ENCODE data around the gene HERC3. TPM values are rescaled to one million over a fixed set of nuclear protein-coding genes. Genes with fewer than 3 reads are reported as not detected.
A peak's percentile ranks its signal among the peaks of the same experiment; 100 is the strongest.

HERC3 gene
- total and polyA plus RNA-seq, 4 experiments from 2014 or later = 39.9 to 97.1 (median 70.2) TPM

GRCh38 chr4:88738180-88738579, 145.9 kb downstream of the HERC3 start:
- ChIA-PET POLR2A (ENCODE audit: partially characterized antibody) (interaction anchor here (1.6 kb wide), 1 partner anchor 9 kb away, joined by 3 read pairs; no protein-coding TSS in a partner anchor), CTCF (ENCODE audit: partially characterized antibody) (interaction anchor here (3.3 kb wide), 1 partner anchor 198 kb away, joined by 10 read pairs; no protein-coding TSS in a partner anchor)
- H3K36me3 ChIP-seq (ENCODE audit: insufficient read depth, low read length) = no peaks in the 10 kb centered on the region
- peaks cover 6% of the 10 kb centered on the region for H3K4me1 ChIP-seq (ENCODE audit: insufficient read depth, low read length)
- Mint-ChIP-seq H3K36me3 (peaks cover 0 to 2% of the 10 kb centered on the region in 2 donors), H3K27me3 (no peaks in the 10 kb centered on the region), H3K4me1 (peaks cover 13 to 32% (median 22%) of the 10 kb centered on the region in 4 donors), H3K4me3 (no peak overlapping the region), H3K27ac (peak overlapping the region in 5 of 7 donors; percentile 11 to 64 (median 33)), H3K9me3 (no peaks in the 10 kb centered on the region)
- DNase-seq = no peak
- no peaks in the 10 kb centered on the region for H3K27me3 ChIP-seq (ENCODE audit: insufficient read depth, low read length)
- no peak overlapping the region for H3K4me3 ChIP-seq (ENCODE audit: low read length in 2 of 2)
- intact Hi-C loops (cut with micrococcal nuclease) = no loop called here
- no peaks in the 10 kb centered on the region for H3K9me3 ChIP-seq (ENCODE audit: control insufficient read depth in 1 of 2, low read length in 2 of 2)
- no peak overlapping the region for H3K27ac ChIP-seq (ENCODE audit: low read depth, low read length)

- Mint-ChIP-seq H3K4me1 (peaks cover 9 to 18% (median 13%) of the 10 kb centered on the region in 4 donors), H3K4me3 (no peak overlapping the region), H3K36me3 (peaks cover 19 to 20% of the 10 kb centered on the region in 2 donors), H3K9me3 (no peaks in the 10 kb centered on the region), H3K27ac (no peak overlapping the region), H3K27me3 (no peaks in the 10 kb centered on the region)
- no peaks in the 10 kb centered on the region for H3K36me3 ChIP-seq (ENCODE audit: insufficient read depth, low read length)
- CTCF ChIA-PET (ENCODE audit: partially characterized antibody) = interaction anchor here (1.2 kb wide), 2 partner anchors 11 to 203 kb away, joined by 3 to 4 read pairs; no protein-coding TSS in a partner anchor
- H3K4me3 ChIP-seq (ENCODE audit: low read length in 2 of 2) = no peak overlapping the region
- H3K4me1 ChIP-seq (ENCODE audit: insufficient read depth, low read length) = peaks cover 3% of the 10 kb centered on the region
- H3K27ac ChIP-seq (ENCODE audit: low read depth, low read length) = no peak overlapping the region
- no peaks in the 10 kb centered on the region for H3K27me3 ChIP-seq (ENCODE audit: insufficient read depth, low read length)
- H3K9me3 ChIP-seq (ENCODE audit: control insufficient read depth in 1 of 2, low read length in 2 of 2) = no peaks in the 10 kb centered on the region
- POLR2A ChIA-PET (ENCODE audit: partially characterized antibody) = no interaction called here
- intact Hi-C loops (cut with micrococcal nuclease) = no loop called here
- no peak for DNase-seq
Measured at GRCh38 chr4:88742561-88742960, 150.3 kb downstream of the HERC3 start.

- intact Hi-C loops (cut with micrococcal nuclease) = no loop called here
Measured at GRCh38 chr4:88743696-88744095, 151.4 kb downstream of the HERC3 start.

GRCh38 chr4:88744609-88745008, 152.3 kb downstream of the HERC3 start:
- intact Hi-C loops (cut with micrococcal nuclease) = no loop called here
- H3K4me1 Mint-ChIP-seq = peaks cover 0 to 5% (median 1%) of the 10 kb centered on the region in 4 donors
- no peaks in the 10 kb centered on the region for H3K4me1 ChIP-seq (ENCODE audit: insufficient read depth, low read length)
- no peak overlapping the region for H3K4me3 Mint-ChIP-seq
- ChIA-PET CTCF (ENCODE audit: partially characterized antibody) (interaction anchor here (1.3 kb wide), 1 partner anchor 8 kb away, joined by 3 read pairs; no protein-coding TSS in a partner anchor), POLR2A (ENCODE audit: partially characterized antibody) (no interaction called here)
- peaks cover 11% of the 10 kb centered on the region for H3K36me3 ChIP-seq (ENCODE audit: insufficient read depth, low read length)
- H3K36me3 Mint-ChIP-seq = peaks cover 32 to 35% of the 10 kb centered on the region in 2 donors
- no peaks in the 10 kb centered on the region for H3K27me3 Mint-ChIP-seq
- no peaks in the 10 kb centered on the region for H3K27me3 ChIP-seq (ENCODE audit: insufficient read depth, low read length)
- H3K27ac ChIP-seq (ENCODE audit: low read depth, low read length) = no peak overlapping the region
- H3K9me3 Mint-ChIP-seq = no peaks in the 10 kb centered on the region
- H3K27ac Mint-ChIP-seq = peak overlapping the region in 1 of 7 donors; percentile 64
- no peak for DNase-seq
- no peaks in the 10 kb centered on the region for H3K9me3 ChIP-seq (ENCODE audit: control insufficient read depth in 1 of 2, low read length in 2 of 2)
- H3K4me3 ChIP-seq (ENCODE audit: low read length in 2 of 2) = no peak overlapping the region

More at GRCh38 chr4:88743696-88744095, 151.4 kb downstream of the HERC3 start:
- no peak overlapping the region for H3K4me3 Mint-ChIP-seq
- H3K4me1 Mint-ChIP-seq = peaks cover 0 to 8% (median 4%) of the 10 kb centered on the region in 4 donors
- Histone ChIP-seq H3K36me3 (ENCODE audit: insufficient read depth, low read length) (peaks cover 2% of the 10 kb centered on the region), H3K4me1 (ENCODE audit: insufficient read depth, low read length) (no peaks in the 10 kb centered on the region), H3K9me3 (ENCODE audit: control insufficient read depth in 1 of 2, low read length in 2 of 2) (no peaks in the 10 kb centered on the region), H3K27ac (ENCODE audit: low read depth, low read length) (no peak overlapping the region), H3K4me3 (ENCODE audit: low read length in 2 of 2) (no peak overlapping the region), H3K27me3 (ENCODE audit: insufficient read depth, low read length) (no peaks in the 10 kb centered on the region)
- ChIA-PET CTCF (ENCODE audit: partially characterized antibody) (no interaction called here), POLR2A (ENCODE audit: partially characterized antibody) (no interaction called here)
- peaks cover 27 to 28% of the 10 kb centered on the region in 2 donors for H3K36me3 Mint-ChIP-seq
- H3K27ac Mint-ChIP-seq = no peak overlapping the region
- H3K9me3 Mint-ChIP-seq = no peaks in the 10 kb centered on the region
- H3K27me3 Mint-ChIP-seq = no peaks in the 10 kb centered on the region
- DNase-seq = no peak

GRCh38 chr4:88745175-88745574, 152.9 kb downstream of the HERC3 start:
- Histone ChIP-seq H3K36me3 (ENCODE audit: insufficient read depth, low read length) (peaks cover 15% of the 10 kb centered on the region), H3K9me3 (ENCODE audit: control insufficient read depth in 1 of 2, low read length in 2 of 2) (no peaks in the 10 kb centered on the region), H3K27ac (ENCODE audit: low read depth, low read length) (no peak overlapping the region), H3K27me3 (ENCODE audit: insufficient read depth, low read length) (no peaks in the 10 kb centered on the region), H3K4me1 (ENCODE audit: insufficient read depth, low read length) (no peaks in the 10 kb centered on the region), H3K4me3 (ENCODE audit: low read length in 2 of 2) (no peak overlapping the region)
- peak overlapping the region in 1 of 7 donors; percentile 1 for H3K27ac Mint-ChIP-seq
- no peak overlapping the region for H3K4me3 Mint-ChIP-seq
- ChIA-PET POLR2A (ENCODE audit: partially characterized antibody) (no interaction called here), CTCF (ENCODE audit: partially characterized antibody) (interaction anchor here (1.3 kb wide), 1 partner anchor 9 kb away, joined by 3 read pairs; no protein-coding TSS in a partner anchor)
- H3K4me1 Mint-ChIP-seq = peaks cover 0 to 2% (median 0%) of the 10 kb centered on the region in 4 donors
- no peak for DNase-seq
- H3K27me3 Mint-ChIP-seq = no peaks in the 10 kb centered on the region
- intact Hi-C loops (cut with micrococcal nuclease) = no loop called here
- H3K9me3 Mint-ChIP-seq = no peaks in the 10 kb centered on the region
- peaks cover 36 to 39% of the 10 kb centered on the region in 2 donors for H3K36me3 Mint-ChIP-seq

DNA sequence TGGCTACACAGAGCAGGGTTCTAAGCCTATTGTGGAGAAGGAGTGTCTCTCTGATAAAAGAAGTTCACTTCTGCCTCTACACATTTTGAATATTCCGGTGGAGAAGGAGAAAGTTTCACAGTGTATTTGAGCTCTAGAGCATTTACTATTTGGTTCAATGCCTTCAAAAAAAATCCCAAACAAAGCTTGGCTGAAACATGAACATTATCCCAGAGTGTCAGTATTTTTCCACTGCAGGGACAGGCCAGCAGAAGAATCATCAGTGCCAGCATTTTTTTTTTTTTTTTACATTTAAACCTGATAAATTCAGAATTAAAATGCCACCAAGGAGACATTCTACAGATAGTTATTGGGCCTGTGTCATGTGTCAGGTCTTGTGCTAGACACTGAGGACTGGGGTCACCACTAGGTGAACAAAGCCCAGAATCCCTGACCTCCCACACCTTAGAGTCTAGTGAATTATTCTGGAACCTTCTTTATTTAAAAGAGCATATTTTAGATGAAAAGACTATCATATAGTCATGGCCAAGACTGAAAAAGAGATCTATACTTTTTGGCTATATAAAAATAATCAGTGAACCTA, 153.4 kb downstream of the HERC3 start:
- peaks cover 0 to 2% (median 0%) of the 10 kb centered on the region in 4 donors for H3K4me1 Mint-ChIP-seq
- ChIA-PET POLR2A (ENCODE audit: partially characterized antibody) (no interaction called here), CTCF (ENCODE audit: partially characterized antibody) (interaction anchor here (1.3 to 1.8 kb wide), 2 partner anchors 9 to 205 kb away, joined by 3 to 5 read pairs; no protein-coding TSS in a partner anchor)
- no peak overlapping the region for H3K27ac ChIP-seq (ENCODE audit: low read depth, low read length)
- DNase-seq = no peak
- intact Hi-C loops (cut with micrococcal nuclease) = no loop called here
- H3K4me1 ChIP-seq (ENCODE audit: insufficient read depth, low read length) = no peaks in the 10 kb centered on the region
- H3K9me3 Mint-ChIP-seq = no peaks in the 10 kb centered on the region
- H3K27ac Mint-ChIP-seq = peak overlapping the region in 1 of 7 donors; percentile 1
- no peaks in the 10 kb centered on the region for H3K27me3 Mint-ChIP-seq
- no peak overlapping the region for H3K4me3 Mint-ChIP-seq
- no peak overlapping the region for H3K4me3 ChIP-seq (ENCODE audit: low read length in 2 of 2)
- H3K9me3 ChIP-seq (ENCODE audit: control insufficient read depth in 1 of 2, low read length in 2 of 2) = no peaks in the 10 kb centered on the region
- peaks cover 38 to 44% of the 10 kb centered on the region in 2 donors for H3K36me3 Mint-ChIP-seq
- peaks cover 15% of the 10 kb centered on the region for H3K36me3 ChIP-seq (ENCODE audit: insufficient read depth, low read length)
- H3K27me3 ChIP-seq (ENCODE audit: insufficient read depth, low read length) = no peaks in the 10 kb centered on the region

GRCh38 chr4:88746206-88746605, 153.9 kb downstream of the HERC3 start:
- ChIA-PET POLR2A (ENCODE audit: partially characterized antibody) (interaction anchor here (1.2 kb wide), 1 partner anchor 8 kb away, joined by 3 read pairs; no protein-coding TSS in a partner anchor), CTCF (ENCODE audit: partially characterized antibody) (interaction anchor here (1.8 kb wide), 1 partner anchor 206 kb away, joined by 5 read pairs; no protein-coding TSS in a partner anchor)
- Histone ChIP-seq H3K36me3 (ENCODE audit: insufficient read depth, low read length) (peaks cover 15% of the 10 kb centered on the region), H3K27me3 (ENCODE audit: insufficient read depth, low read length) (no peaks in the 10 kb centered on the region), H3K4me1 (ENCODE audit: insufficient read depth, low read length) (no peaks in the 10 kb centered on the region), H3K4me3 (ENCODE audit: low read length in 2 of 2) (no peak overlapping the region), H3K9me3 (ENCODE audit: control insufficient read depth in 1 of 2, low read length in 2 of 2) (no peaks in the 10 kb centered on the region), H3K27ac (ENCODE audit: low read depth, low read length) (no peak overlapping the region)
- no peak for DNase-seq
- intact Hi-C loops (cut with micrococcal nuclease) = no loop called here
- Mint-ChIP-seq H3K27me3 (no peaks in the 10 kb centered on the region), H3K4me3 (no peak overlapping the region), H3K4me1 (peaks cover 0 to 2% (median 0%) of the 10 kb centered on the region in 4 donors), H3K9me3 (no peaks in the 10 kb centered on the region), H3K36me3 (peaks cover 38 to 46% of the 10 kb centered on the region in 2 donors), H3K27ac (no peak overlapping the region)

Measured in CD4-positive, alpha-beta memory T cell (primary cell).